Measurements from ENCODE around the gene PIK3R1.

The PIK3R1 gene

GRCh38 chr5:68216245-68217046, 890 bp downstream of the PIK3R1 start:
- Histone ChIP-seq H3K36me3 (ENCODE audit: control insufficient read depth, low read length) (peaks cover 12% of the 10 kb centered on the region), H3F3A (ENCODE audit: control insufficient read depth, insufficient read depth) (0 out of 2 replicates have a peak, but pooled peaks cover 6% of the 10 kb centered on the region), H3K4me3 (ENCODE audit: low read length) (peak overlapping the region; percentile 83), H3K27ac (ENCODE audit: low read depth, low read length) (peak overlapping the region; percentile 89), H3K27me3 (ENCODE audit: control insufficient read depth, low read length) (no peaks in the 10 kb centered on the region), H4K20me1 (ENCODE audit: control insufficient read depth, insufficient read depth, low read depth, low read length) (peaks cover 8% of the 10 kb centered on the region; the same call in 1 of the 2 replicates), H3K9me2 (replicated peaks; ENCODE audit: control insufficient read depth, low read length) (no peaks in the 10 kb centered on the region), H3K4me2 (ENCODE audit: low read length) (peak overlapping the region; percentile 67), H3K9me3 (ENCODE audit: control insufficient read depth, insufficient read depth, low read length) (peaks cover 3% of the 10 kb centered on the region; the same call in 1 of the 2 replicates), H3K79me2 (ENCODE audit: control insufficient read depth, low read length) (peaks cover 52% of the 10 kb centered on the region), H3K4me1 (ENCODE audit: control insufficient read depth, low read length) (peaks cover 24% of the 10 kb centered on the region)
- TF ChIP-seq CTCF (IDR thresholded peaks at IDR 0.05; ENCODE audit: low read depth, low read length, poor library complexity, severe bottlenecking) (no peak), EZH2phosphoT487 (IDR thresholded peaks at IDR 0.05; ENCODE audit: borderline replicate concordance, low read length) (no peak)

- H3K4me1 ChIP-seq (ENCODE audit: control insufficient read depth, low read length): peaks cover 24% of the 10 kb centered on the region
- 0 out of 2 replicates have a peak, but pooled peaks cover 6% of the 10 kb centered on the region for H3F3A ChIP-seq (ENCODE audit: control insufficient read depth, insufficient read depth)
- H4K20me1 ChIP-seq (ENCODE audit: control insufficient read depth, insufficient read depth, low read depth, low read length): peaks cover 8% of the 10 kb centered on the region
- peaks cover 12% of the 10 kb centered on the region for H3K36me3 ChIP-seq (ENCODE audit: control insufficient read depth, low read length)
- H3K4me2 ChIP-seq (ENCODE audit: low read length): peak overlapping the region; percentile 67
- H3K27ac ChIP-seq (ENCODE audit: low read depth, low read length): peak overlapping the region; percentile 89
- H3K79me2 ChIP-seq (ENCODE audit: control insufficient read depth, low read length): peaks cover 57% of the 10 kb centered on the region
- H3K9me3 ChIP-seq (ENCODE audit: control insufficient read depth, insufficient read depth, low read length): peaks cover 3% of the 10 kb centered on the region; the same call in 1 of the 2 replicates
- H3K9me2 ChIP-seq (replicated peaks; ENCODE audit: control insufficient read depth, low read length): no peaks in the 10 kb centered on the region
- H3K4me3 ChIP-seq (ENCODE audit: low read length): peak overlapping the region; percentile 83
- TF ChIP-seq EZH2phosphoT487 (IDR thresholded peaks at IDR 0.05; ENCODE audit: borderline replicate concordance, low read length) (no peak), CTCF (IDR thresholded peaks at IDR 0.05; ENCODE audit: low read depth, low read length, poor library complexity, severe bottlenecking) (no peak)
- H3K27me3 ChIP-seq (ENCODE audit: control insufficient read depth, low read length): no peaks in the 10 kb centered on the region
Observed at GRCh38 chr5:68217047-68217355, 1.4 kb downstream of the PIK3R1 start.

- Histone ChIP-seq H3K9me3 (ENCODE audit: control insufficient read depth, insufficient read depth, low read length) (peaks cover 3% of the 10 kb centered on the region; the same call in 1 of the 2 replicates), H3F3A (ENCODE audit: control insufficient read depth, insufficient read depth) (0 out of 2 replicates have a peak, but pooled peaks cover 6% of the 10 kb centered on the region), H3K4me1 (ENCODE audit: control insufficient read depth, low read length) (peaks cover 24% of the 10 kb centered on the region), H3K79me2 (ENCODE audit: control insufficient read depth, low read length) (peaks cover 63% of the 10 kb centered on the region), H3K4me3 (ENCODE audit: low read length) (peak overlapping the region; percentile 83), H3K36me3 (ENCODE audit: control insufficient read depth, low read length) (peaks cover 12% of the 10 kb centered on the region), H3K27me3 (ENCODE audit: control insufficient read depth, low read length) (no peaks in the 10 kb centered on the region), H3K4me2 (ENCODE audit: low read length) (peak overlapping the region; percentile 67), H3K9me2 (replicated peaks; ENCODE audit: control insufficient read depth, low read length) (no peaks in the 10 kb centered on the region), H4K20me1 (ENCODE audit: control insufficient read depth, insufficient read depth, low read depth, low read length) (peaks cover 8% of the 10 kb centered on the region), H3K27ac (ENCODE audit: low read depth, low read length) (peak overlapping the region; percentile 89; the same call in 1 of the 2 replicates)
- TF ChIP-seq EZH2phosphoT487 (IDR thresholded peaks at IDR 0.05; ENCODE audit: borderline replicate concordance, low read length) (no peak), CTCF (IDR thresholded peaks at IDR 0.05; ENCODE audit: low read depth, low read length, poor library complexity, severe bottlenecking) (no peak)
Observed at GRCh38 chr5:68217528-68217927, 2.0 kb downstream of the PIK3R1 start.
